GM20000 (cell line): ENCODE data around the gene DMD.

ENCODE experiments used
- DNase-seq: peaks from one replicate; pipeline ENCODE4 v3.0.0; 2012; ENCODE audit warnings: low spot score
- CTCF ChIP-seq: IDR thresholded peaks from 2 replicates; pipeline ENCODE4 v1.5.1; 2012; ENCODE audit warnings: mild to moderate bottlenecking, control low read depth; ENCODE audit errors: extremely low read depth, missing control alignments

DMD gene

GRCh38 chrX:32599156-32599555, 612.2 kb downstream of the DMD start:
- DNase-seq, result no peak
- TF ChIP-seq CTCF, result no peak

- no peak for TF ChIP-seq CTCF
- no peak for DNase-seq
These were observed 612.6 kb downstream of the DMD start for GRCh38 chrX:32598707-32599106.

GRCh38 chrX:32597777-32598176, 613.6 kb downstream of the DMD start:
- no peak for DNase-seq
- no peak for TF ChIP-seq CTCF

- no peak for TF ChIP-seq CTCF
- no peak for DNase-seq
These were observed 618.6 kb downstream of the DMD start for GRCh38 chrX:32592786-32593185.

- no peak for TF ChIP-seq CTCF
- DNase-seq, result no peak
These were observed 619.8 kb downstream of the DMD start for GRCh38 chrX:32591589-32591988.

- no peak for TF ChIP-seq CTCF
- no peak for DNase-seq
These were observed 628.6 kb downstream of the DMD start for GRCh38 chrX:32582729-32583128.

GRCh38 chrX:32576885-32577284, 634.5 kb downstream of the DMD start:
- DNase-seq, result no peak
- TF ChIP-seq CTCF, result no peak
